H9 (cell line): ENCODE measurements around the gene TTLL9. TPM values are rescaled to one million over a fixed set of nuclear protein-coding genes. Genes with fewer than 3 reads are reported as not detected.

Experiments
- DNase-seq: peaks from one replicate; pipeline ENCODE4 v3.0.0-alpha.2; 2017
- H2AFZ ChIP-seq: one replicate; pipeline ENCODE4 v1.6.1; 2013; ENCODE audit warnings: mild to moderate bottlenecking, low read length, control low read depth, moderate library complexity
- H2AK5ac ChIP-seq: 2 replicates; pipeline ENCODE4 v1.6.1; 2013; ENCODE audit warnings: low read length, control low read depth, mixed read lengths; ENCODE audit not compliant: insufficient read length
- H2BK120ac ChIP-seq: one replicate; pipeline ENCODE4 v1.6.1; 2013; ENCODE audit warnings: low read depth, mild to moderate bottlenecking, low read length, control low read depth, inconsistent platforms; ENCODE audit not compliant: poor library complexity, severe bottlenecking
- H2BK12ac ChIP-seq: 2 replicates; pipeline ENCODE4 v1.6.1; 2013; ENCODE audit warnings: low read length, control low read depth, mixed read lengths, low read depth; ENCODE audit not compliant: insufficient read length
- H2BK15ac ChIP-seq: 2 replicates; pipeline ENCODE4 v1.6.1; 2013; ENCODE audit warnings: low read depth, low read length, control low read depth
- H2BK20ac ChIP-seq: one replicate; pipeline ENCODE4 v1.6.1; 2013; ENCODE audit warnings: low read depth, mild to moderate bottlenecking, low read length, control low read depth, inconsistent platforms; ENCODE audit not compliant: poor library complexity, severe bottlenecking
- H2BK5ac ChIP-seq: 2 replicates; pipeline ENCODE4 v1.6.1; 2013; ENCODE audit warnings: low read length, control low read depth, mixed read lengths; ENCODE audit not compliant: insufficient read length
- H3K14ac ChIP-seq: 2 replicates; pipeline ENCODE4 v1.6.1; 2013; ENCODE audit warnings: low read length, control low read depth; ENCODE audit not compliant: insufficient read depth
- H3K18ac ChIP-seq: 2 replicates; pipeline ENCODE4 v1.6.1; 2013; ENCODE audit warnings: low read depth, mild to moderate bottlenecking, mixed read lengths, low read length, control low read depth; ENCODE audit not compliant: insufficient read length
- H3K23ac ChIP-seq: 2 replicates; pipeline ENCODE4 v1.6.1; 2013; ENCODE audit warnings: low read length, control low read depth, mixed read lengths, low read depth; ENCODE audit not compliant: insufficient read length
- H3K23me2 ChIP-seq: 2 replicates; pipeline ENCODE4 v1.6.1; 2013; ENCODE audit warnings: low read depth, mild to moderate bottlenecking, mixed read lengths, low read length, control low read depth; ENCODE audit not compliant: insufficient read length, poor library complexity, severe bottlenecking
- H3K27ac ChIP-seq: 2 replicates; pipeline ENCODE4 v1.5.1; 2013; ENCODE audit warnings: low read length, control low read depth, mixed read lengths, low read depth; ENCODE audit not compliant: insufficient read length
- H3K27me3 ChIP-seq: 2 replicates; pipeline ENCODE4 v1.6.1; 2013; ENCODE audit warnings: low read length, control low read depth, inconsistent platforms; ENCODE audit not compliant: insufficient read depth
- H3K4ac ChIP-seq: 2 replicates; pipeline ENCODE4 v1.6.1; 2013; ENCODE audit warnings: low read depth, mild to moderate bottlenecking, control low read depth, inconsistent platforms, low read length, moderate library complexity
- H3K4me1 ChIP-seq: 2 replicates; pipeline ENCODE4 v1.6.1; 2013; ENCODE audit warnings: low read length, control low read depth, inconsistent platforms; ENCODE audit not compliant: insufficient read depth
- H3K4me2 ChIP-seq: 2 replicates; pipeline ENCODE4 v1.6.1; 2013; ENCODE audit warnings: low read length, control low read depth, mixed read lengths; ENCODE audit not compliant: insufficient read length, insufficient read depth
- H3K56ac ChIP-seq: 2 replicates; pipeline ENCODE4 v1.6.1; 2013; ENCODE audit warnings: low read depth, mild to moderate bottlenecking, mixed read lengths, low read length, control low read depth; ENCODE audit not compliant: insufficient read length
- H3K79me1 ChIP-seq: 2 replicates; pipeline ENCODE4 v1.6.1; 2013; ENCODE audit warnings: low read depth, mild to moderate bottlenecking, moderate library complexity, low read length, control low read depth, inconsistent platforms; ENCODE audit not compliant: insufficient read depth, poor library complexity, severe bottlenecking
- H3K79me2 ChIP-seq: 2 replicates; pipeline ENCODE4 v1.6.1; 2013; ENCODE audit warnings: low read length, control low read depth, inconsistent platforms; ENCODE audit not compliant: insufficient read depth
- H3K9ac ChIP-seq: 2 replicates; pipeline ENCODE4 v1.6.1; 2013; ENCODE audit warnings: low read length, control low read depth, mixed read lengths; ENCODE audit not compliant: insufficient read length; ENCODE audit errors: extremely low read depth
- H3K9me3 ChIP-seq: one replicate; pipeline ENCODE4 v1.6.1; 2013; ENCODE audit warnings: low read depth, low read length, inconsistent platforms; ENCODE audit not compliant: control insufficient read depth
- H3T11ph ChIP-seq: one replicate; pipeline ENCODE4 v1.6.1; 2013; ENCODE audit warnings: mild to moderate bottlenecking, low read length, control low read depth, inconsistent platforms
- H4K20me1 ChIP-seq: one replicate; pipeline ENCODE4 v1.6.1; 2013; ENCODE audit not compliant: control insufficient read depth, insufficient read length, insufficient read depth
- H4K5ac ChIP-seq: 2 replicates; pipeline ENCODE4 v1.6.1; 2013; ENCODE audit warnings: low read depth, mild to moderate bottlenecking, mixed read lengths, low read length, control low read depth; ENCODE audit not compliant: insufficient read length
- H4K8ac ChIP-seq: replicated peaks from 2 replicates; pipeline ENCODE4 v1.6.1; 2013; ENCODE audit warnings: low read length, control low read depth, mixed read lengths, low read depth; ENCODE audit not compliant: insufficient read length
- H4K91ac ChIP-seq: 2 replicates; pipeline ENCODE4 v1.6.1; 2013; ENCODE audit warnings: low read depth, mild to moderate bottlenecking, moderate library complexity, mixed read lengths, low read length, control low read depth; ENCODE audit not compliant: insufficient read length
- H3K27ac Mint-ChIP-seq, 3 experiments: 2 replicates in 2 of 3; 3 replicates in 1 of 3; pipeline ENCODE4 v1.8.0; 2020 to 2021; ENCODE audit warnings: mixed read lengths in 3 of 3, mild to moderate bottlenecking in 1 of 3, moderate library complexity in 1 of 3
- H3K27me3 Mint-ChIP-seq: 2 replicates; pipeline ENCODE4 v1.8.0; 2021; ENCODE audit warnings: low read depth, mild to moderate bottlenecking, moderate library complexity, mixed read lengths
- H3K36me3 Mint-ChIP-seq, 3 experiments: 2 replicates in 2 of 3; 3 replicates in 1 of 3; pipeline ENCODE4 v1.8.0; 2020 to 2021; ENCODE audit warnings: low read depth in 3 of 3, mixed read lengths in 3 of 3; ENCODE audit not compliant: insufficient read depth in 1 of 3
- H3K4me1 Mint-ChIP-seq, 2 experiments: 2 replicates each; pipeline ENCODE4 v1.8.0; 2020; ENCODE audit warnings: mixed read lengths in 2 of 2
- H3K4me3 Mint-ChIP-seq, 2 experiments: 2 replicates in 1 of 2; 3 replicates in 1 of 2; pipeline ENCODE4 v1.8.0; 2020 to 2021; ENCODE audit warnings: mild to moderate bottlenecking in 2 of 2, mixed read lengths in 2 of 2, moderate library complexity in 1 of 2
- H3K9me3 Mint-ChIP-seq, 2 experiments: 2 replicates in 1 of 2; 3 replicates in 1 of 2; pipeline ENCODE4 v1.8.0; 2020; ENCODE audit warnings: mild to moderate bottlenecking in 2 of 2, mixed read lengths in 2 of 2, moderate library complexity in 1 of 2
- CTCF ChIP-seq: fragments of 200-600 bp; sonication (generic); conservative IDR thresholded peaks from 3 replicates; pipeline ENCODE4 v1.8.0; 2021; ENCODE audit warnings: antibody characterized with exemption, mild to moderate bottlenecking
- WGBS: extraction: QIAGEN DNeasy Blood & Tissue Kit; methylation state at CpG from one replicate; pipeline ENCODE4 v1.1.7; 2013; ENCODE audit warnings: missing lambda C conversion rate, low lambda C conversion rate, mixed read lengths; ENCODE audit not compliant: insufficient read length; ENCODE audit errors: extremely low coverage; 5-methylcytosine and 5-hydroxymethylcytosine counted together
- long read RNA-seq: library from polyadenylated mRNA; unstranded; transcript quantifications from one replicate; pipeline ENCODE4 v2.0.0, GENCODE V29; 2020
- total RNA-seq: library from RNA; stranded (reverse); gene quantifications from 2 replicates; pipeline ENCODE4 v1.2.1, GENCODE V29; 2021

The TTLL9 gene
- total RNA-seq: 0.13 and 0.20 TPM in 2 replicates
- long read RNA-seq, partial matches to known transcripts: 0 of 2 reads
- long read RNA-seq, other reads (novel, unspliced or antisense): 2 of 2 reads

GRCh38 chr20:31869942-31870725 is at the start of gene TTLL9, which contains the start of gene DUSP15:
TSS of gene TTLL9 (plus strand) at chr20:31870634. CDS start at chr20:31871127, 493 bp downstream.
TSS of gene DUSP15 (minus strand) at chr20:31870527. CDS start at chr20:31870337, 190 bp downstream.
- Histone ChIP-seq H3K27ac (no peak within 1 kb of the TSS), H3T11ph (no peak within 1 kb of the TSS), H2AK5ac (no peak within 1 kb of the TSS), H3K4me1 (no peaks in the 10 kb centered on the region), H3K9me3 (no peaks in the 10 kb centered on the region), H4K20me1 (no peaks in the 10 kb centered on the region), H3K79me2 (no peaks in the 10 kb centered on the region), H2BK20ac (no peak within 1 kb of the TSS), H3K18ac (no peak within 1 kb of the TSS), H3K79me1 (no peaks in the 10 kb centered on the region), H2BK12ac (no peak within 1 kb of the TSS), H3K23ac (no peak within 1 kb of the TSS), H4K5ac (no peak within 1 kb of the TSS), H2BK5ac (no peak within 1 kb of the TSS), H3K14ac (peak within 1 kb of the TSS; percentile 55), H3K4me2 (peak within 1 kb of the TSS; percentile 51), H3K56ac (no peak within 1 kb of the TSS), H3K9ac (peak within 1 kb of the TSS; percentile 29), H2BK15ac (no peak within 1 kb of the TSS), H3K23me2 (peaks cover 12% of the 10 kb centered on the region), H2BK120ac (no peak within 1 kb of the TSS), H3K27me3 (peaks cover 16% of the 10 kb centered on the region; the same call in 1 of the 2 replicates), H2AFZ (no peak within 1 kb of the TSS), H4K91ac (no peak within 1 kb of the TSS), H3K4ac (no peak within 1 kb of the TSS), H4K8ac (no peak within 1 kb of the TSS)
- DNase-seq: no peak
- Mint-ChIP-seq H3K4me3 (peak within 1 kb of the TSS; percentile 79 to 94), H3K4me1 (peaks cover 11 to 27% of the 10 kb centered on the region in 2 experiments), H3K27me3 (peaks cover 68% of the 10 kb centered on the region), H3K9me3 (no peaks in the 10 kb centered on the region), H3K36me3 (no peaks in the 10 kb centered on the region), H3K27ac (peak within 1 kb of the TSS in 1 of 3 experiments; percentile 7; a peak in 1 of 7 replicates)
- TF ChIP-seq CTCF: no peak
- WGBS: no CpG with 5 or more reads among the region's 80 CpGs
